ENCODE measurements around the gene ZBTB21. TPM values are rescaled to one million over a fixed set of nuclear protein-coding genes. Genes with fewer than 3 reads are reported as not detected.

The ZBTB21 gene
- total and polyA plus RNA-seq, 9 of the 15 experiments (the other 6 are each of a cell fraction or from before 2014, with no cell fraction given), result 2.2 to 15.2 (median 8.7) TPM

- TF ChIP-seq, protein P1, sequence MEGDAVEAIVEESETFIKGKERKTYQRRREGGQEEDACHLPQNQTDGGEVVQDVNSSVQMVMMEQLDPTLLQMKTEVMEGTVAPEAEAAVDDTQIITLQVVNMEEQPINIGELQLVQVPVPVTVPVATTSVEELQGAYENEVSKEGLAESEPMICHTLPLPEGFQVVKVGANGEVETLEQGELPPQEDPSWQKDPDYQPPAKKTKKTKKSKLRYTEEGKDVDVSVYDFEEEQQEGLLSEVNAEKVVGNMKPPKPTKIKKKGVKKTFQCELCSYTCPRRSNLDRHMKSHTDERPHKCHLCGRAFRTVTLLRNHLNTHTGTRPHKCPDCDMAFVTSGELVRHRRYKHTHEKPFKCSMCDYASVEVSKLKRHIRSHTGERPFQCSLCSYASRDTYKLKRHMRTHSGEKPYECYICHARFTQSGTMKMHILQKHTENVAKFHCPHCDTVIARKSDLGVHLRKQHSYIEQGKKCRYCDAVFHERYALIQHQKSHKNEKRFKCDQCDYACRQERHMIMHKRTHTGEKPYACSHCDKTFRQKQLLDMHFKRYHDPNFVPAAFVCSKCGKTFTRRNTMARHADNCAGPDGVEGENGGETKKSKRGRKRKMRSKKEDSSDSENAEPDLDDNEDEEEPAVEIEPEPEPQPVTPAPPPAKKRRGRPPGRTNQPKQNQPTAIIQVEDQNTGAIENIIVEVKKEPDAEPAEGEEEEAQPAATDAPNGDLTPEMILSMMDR (IDR thresholded peaks at IDR 0.05 in 2 of 3, conservative IDR thresholded peaks at IDR 0.05 in 1 of 3; ENCODE audit: insufficient read depth in 2 of 3, low read depth in 1 of 3, low read length in 3 of 3), result no peak
- TF ChIP-seq ESRRA (IDR thresholded peaks at IDR 0.05; ENCODE audit: borderline replicate concordance, low read depth) (peak; percentile 86; the same call in 1 of the 2 replicates), SIN3B (IDR thresholded peaks at IDR 0.05; ENCODE audit: low read depth) (no peak), NBN (IDR thresholded peaks at IDR 0.05; ENCODE audit: low read depth) (no peak), FOXJ3 (CRISPR knock-in tag; IDR thresholded peaks at IDR 0.05) (no peak), CTBP1 (IDR thresholded peaks at IDR 0.05; ENCODE audit: borderline replicate concordance) (peak; percentile 98), SNRNP70 (optimal IDR thresholded peaks at IDR 0.05; ENCODE audit: low read depth, low read length) (no peak), ZNF316 (IDR thresholded peaks at IDR 0.05) (no peak), NR2C2 (CRISPR knock-in tag; IDR thresholded peaks at IDR 0.05) (no peak), NR2C2 (tag; IDR thresholded peaks at IDR 0.05) (no peak; the same call in 1 of the 2 replicates), RNF2 (IDR thresholded peaks at IDR 0.05) (peak; percentile 58; the same call in 1 of the 2 replicates), SMAD1 (IDR thresholded peaks at IDR 0.05; ENCODE audit: low read depth, low read length, partially characterized antibody) (no peak), ZNF41 (CRISPR knock-in tag; conservative IDR thresholded peaks at IDR 0.05) (no peak), TBP (optimal IDR thresholded peaks at IDR 0.05; ENCODE audit: low read depth, low read length) (no peak), HLTF (IDR thresholded peaks at IDR 0.05) (no peak), HNRNPH1 (optimal IDR thresholded peaks at IDR 0.05; ENCODE audit: low read depth, low read length) (no peak), VEZF1 (CRISPR knock-in tag; IDR thresholded peaks at IDR 0.05) (peak; percentile 55), PURB (CRISPR knock-in tag; IDR thresholded peaks at IDR 0.05; ENCODE audit: low read depth) (no peak), GMEB1 (CRISPR knock-in tag; IDR thresholded peaks at IDR 0.05) (no peak), EP300 (IDR thresholded peaks at IDR 0.05; ENCODE audit: low read length) (peak; percentile 84), FOXA1 (IDR thresholded peaks at IDR 0.05; ENCODE audit: borderline replicate concordance) (no peak), ZNF695 (CRISPR knock-in tag; IDR thresholded peaks at IDR 0.05) (no peak), POU5F1 (IDR thresholded peaks at IDR 0.05; ENCODE audit: borderline replicate concordance, low read depth, low read length, partially characterized antibody) (no peak), SMAD2 (IDR thresholded peaks at IDR 0.05; ENCODE audit: low read depth, low read length) (no peak), ZNF707 (CRISPR knock-in tag; conservative IDR thresholded peaks at IDR 0.05) (no peak)
- TF ChIP-seq, protein P2, sequence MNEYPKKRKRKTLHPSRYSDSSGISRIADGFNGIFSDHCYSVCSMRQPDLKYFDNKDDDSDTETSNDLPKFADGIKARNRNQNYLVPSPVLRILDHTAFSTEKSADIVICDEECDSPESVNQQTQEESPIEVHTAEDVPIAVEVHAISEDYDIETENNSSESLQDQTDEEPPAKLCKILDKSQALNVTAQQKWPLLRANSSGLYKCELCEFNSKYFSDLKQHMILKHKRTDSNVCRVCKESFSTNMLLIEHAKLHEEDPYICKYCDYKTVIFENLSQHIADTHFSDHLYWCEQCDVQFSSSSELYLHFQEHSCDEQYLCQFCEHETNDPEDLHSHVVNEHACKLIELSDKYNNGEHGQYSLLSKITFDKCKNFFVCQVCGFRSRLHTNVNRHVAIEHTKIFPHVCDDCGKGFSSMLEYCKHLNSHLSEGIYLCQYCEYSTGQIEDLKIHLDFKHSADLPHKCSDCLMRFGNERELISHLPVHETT (CRISPR knock-in tag; conservative IDR thresholded peaks at IDR 0.05 in 1 of 2, IDR thresholded peaks at IDR 0.05 in 1 of 2), result no peak
These were observed 41.6 kb upstream of the ZBTB21 start (continued) for GRCh38 chr21:42051788-42052187.

Data from K562 (cell line).